SK-N-SH treated with all-trans-retinoic acid at 6 μM for 48 hours (cell line): Measurements from ENCODE around the gene ASB7.

Source experiments
- ATAC-seq: fragments of 200-7000 bp; cut with Tn5 transposase; 3 replicates; pipeline ENCODE4 v1.9.1; 2020; ENCODE audit warnings: mild to moderate bottlenecking, moderate library complexity
- CSDC2 ChIP-seq: fragments of 250-450 bp; sonication (Bioruptor Pico); IDR thresholded peaks from 2 replicates; pipeline ENCODE4 v1.5.0; 2020; ENCODE audit warnings: mild to moderate bottlenecking, moderate library complexity
- ESRRG ChIP-seq: fragments of 250-450 bp; sonication (Bioruptor Pico); IDR thresholded peaks from 2 replicates; pipeline ENCODE4 v1.6.1; 2021; ENCODE audit warnings: mild to moderate bottlenecking
- ISL1 ChIP-seq: fragments of 250-450 bp; sonication (Bioruptor Pico); IDR thresholded peaks from 2 replicates; pipeline ENCODE4 v2.1.2; 2022; ENCODE audit warnings: mild to moderate bottlenecking, moderate library complexity
- OSR1 ChIP-seq: fragments of 250-450 bp; sonication (Bioruptor Pico); IDR thresholded peaks from 2 replicates; pipeline ENCODE4 v1.8.0; 2022; ENCODE audit warnings: moderate library complexity, mild to moderate bottlenecking, inconsistent platforms
- PPARA ChIP-seq: fragments of 250-450 bp; sonication (Bioruptor Pico); IDR thresholded peaks from 2 replicates; pipeline ENCODE4 v1.5.0; 2020; ENCODE audit warnings: mild to moderate bottlenecking, borderline replicate concordance
- RARB ChIP-seq: fragments of 250-450 bp; sonication (Bioruptor Pico); IDR thresholded peaks from 2 replicates; pipeline ENCODE4 v1.8.0; 2021; ENCODE audit warnings: mild to moderate bottlenecking, moderate library complexity
- SNAI2 ChIP-seq: fragments of 250-450 bp; sonication (Bioruptor Pico); IDR thresholded peaks from 2 replicates; pipeline ENCODE4 v1.5.0; 2020; ENCODE audit warnings: mild to moderate bottlenecking, moderate library complexity
- TCF4 ChIP-seq: fragments of 250-450 bp; sonication (Bioruptor Pico); IDR thresholded peaks from 2 replicates; pipeline ENCODE4 v1.8.0; 2021; ENCODE audit warnings: mild to moderate bottlenecking, moderate library complexity, borderline replicate concordance
- TOX ChIP-seq: fragments of 250-450 bp; sonication (Bioruptor Pico); IDR thresholded peaks from 2 replicates; pipeline ENCODE4 v1.8.0; 2021; ENCODE audit warnings: mild to moderate bottlenecking, moderate library complexity, borderline replicate concordance
- ZC3H10 ChIP-seq: fragments of 250-450 bp; sonication (Bioruptor Pico); IDR thresholded peaks from 2 replicates; pipeline ENCODE4 v1.5.1; 2021; ENCODE audit warnings: mild to moderate bottlenecking, moderate library complexity
- ZFP3 ChIP-seq: fragments of 250-450 bp; sonication (Bioruptor Pico); IDR thresholded peaks from 2 replicates; pipeline ENCODE4 v1.5.0; 2020; ENCODE audit warnings: mild to moderate bottlenecking, moderate library complexity
- ZFP30 ChIP-seq: fragments of 450-650 bp; formaldehyde crosslinking; IDR thresholded peaks from 2 replicates; pipeline ENCODE4 v1.5.0; 2022; ENCODE audit warnings: mild to moderate bottlenecking, moderate library complexity
- ZNF565 ChIP-seq: fragments of 450-650 bp; formaldehyde crosslinking; conservative IDR thresholded peaks from 2 replicates; pipeline ENCODE4 v1.5.0; 2020; ENCODE audit warnings: low read depth, mild to moderate bottlenecking, moderate library complexity
- ZNF70 ChIP-seq: fragments of 450-650 bp; formaldehyde crosslinking; IDR thresholded peaks from 2 replicates; pipeline ENCODE4 v1.5.0; 2020; ENCODE audit warnings: mild to moderate bottlenecking, moderate library complexity
- ZNF8 ChIP-seq: fragments of 450-650 bp; formaldehyde crosslinking; IDR thresholded peaks from 2 replicates; pipeline ENCODE4 v1.5.0; 2020; ENCODE audit warnings: mild to moderate bottlenecking, moderate library complexity
- TF ChIP-seq, protein P1 (sequence below): fragments of 250-450 bp; sonication (Bioruptor Pico); IDR thresholded peaks from 2 replicates; pipeline ENCODE4 v1.5.0; 2020; ENCODE audit warnings: mild to moderate bottlenecking, moderate library complexity
- TF ChIP-seq, protein P2 (sequence below): fragments of 250-450 bp; sonication (Bioruptor Pico); IDR thresholded peaks from 2 replicates; pipeline ENCODE4 v1.8.0; 2021; ENCODE audit warnings: low read depth, mild to moderate bottlenecking, moderate library complexity, borderline replicate concordance
- TF ChIP-seq, protein P3 (sequence below): fragments of 250-450 bp; sonication (Bioruptor Pico); IDR thresholded peaks from 2 replicates; pipeline ENCODE4 v1.8.0; 2020; ENCODE audit warnings: mild to moderate bottlenecking, moderate library complexity, borderline replicate concordance
- TF ChIP-seq, protein P4 (sequence below): fragments of 250-450 bp; sonication (Bioruptor Pico); IDR thresholded peaks from 2 replicates; pipeline ENCODE4 v1.5.1; 2021; ENCODE audit warnings: mild to moderate bottlenecking, moderate library complexity
- TF ChIP-seq, protein P5 (sequence below): fragments of 250-450 bp; sonication (Bioruptor Pico); IDR thresholded peaks from 2 replicates; pipeline ENCODE4 v1.5.1; 2020; ENCODE audit warnings: low read depth, mild to moderate bottlenecking, moderate library complexity

ASB7 gene

DNA sequence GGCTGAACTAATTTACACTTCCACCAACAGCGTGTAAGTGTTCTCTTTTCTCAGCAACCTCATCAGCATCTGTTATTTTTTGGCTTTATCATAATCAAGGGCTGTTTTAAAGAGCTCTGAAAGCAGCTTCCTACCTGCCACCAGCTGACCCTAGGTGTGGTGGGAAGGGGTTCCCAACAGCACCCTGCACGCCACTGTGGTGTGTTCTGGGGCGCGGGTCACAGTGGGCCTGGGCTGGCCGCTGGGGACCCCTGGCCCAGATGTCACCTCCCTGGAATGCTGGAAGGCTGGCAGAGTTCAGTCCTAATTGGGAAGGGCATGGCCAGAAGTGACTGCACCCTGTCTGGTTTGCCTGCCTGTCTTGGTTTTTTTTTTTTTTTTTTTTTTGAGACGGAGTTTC lies 82.2 kb downstream of the ASB7 start (continued):
- TF ChIP-seq, protein P1, sequence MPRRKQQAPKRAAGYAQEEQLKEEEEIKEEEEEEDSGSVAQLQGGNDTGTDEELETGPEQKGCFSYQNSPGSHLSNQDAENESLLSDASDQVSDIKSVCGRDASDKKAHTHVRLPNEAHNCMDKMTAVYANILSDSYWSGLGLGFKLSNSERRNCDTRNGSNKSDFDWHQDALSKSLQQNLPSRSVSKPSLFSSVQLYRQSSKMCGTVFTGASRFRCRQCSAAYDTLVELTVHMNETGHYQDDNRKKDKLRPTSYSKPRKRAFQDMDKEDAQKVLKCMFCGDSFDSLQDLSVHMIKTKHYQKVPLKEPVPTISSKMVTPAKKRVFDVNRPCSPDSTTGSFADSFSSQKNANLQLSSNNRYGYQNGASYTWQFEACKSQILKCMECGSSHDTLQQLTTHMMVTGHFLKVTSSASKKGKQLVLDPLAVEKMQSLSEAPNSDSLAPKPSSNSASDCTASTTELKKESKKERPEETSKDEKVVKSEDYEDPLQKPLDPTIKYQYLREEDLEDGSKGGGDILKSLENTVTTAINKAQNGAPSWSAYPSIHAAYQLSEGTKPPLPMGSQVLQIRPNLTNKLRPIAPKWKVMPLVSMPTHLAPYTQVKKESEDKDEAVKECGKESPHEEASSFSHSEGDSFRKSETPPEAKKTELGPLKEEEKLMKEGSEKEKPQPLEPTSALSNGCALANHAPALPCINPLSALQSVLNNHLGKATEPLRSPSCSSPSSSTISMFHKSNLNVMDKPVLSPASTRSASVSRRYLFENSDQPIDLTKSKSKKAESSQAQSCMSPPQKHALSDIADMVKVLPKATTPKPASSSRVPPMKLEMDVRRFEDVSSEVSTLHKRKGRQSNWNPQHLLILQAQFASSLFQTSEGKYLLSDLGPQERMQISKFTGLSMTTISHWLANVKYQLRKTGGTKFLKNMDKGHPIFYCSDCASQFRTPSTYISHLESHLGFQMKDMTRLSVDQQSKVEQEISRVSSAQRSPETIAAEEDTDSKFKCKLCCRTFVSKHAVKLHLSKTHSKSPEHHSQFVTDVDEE, result no peak
- TF ChIP-seq, protein P2, sequence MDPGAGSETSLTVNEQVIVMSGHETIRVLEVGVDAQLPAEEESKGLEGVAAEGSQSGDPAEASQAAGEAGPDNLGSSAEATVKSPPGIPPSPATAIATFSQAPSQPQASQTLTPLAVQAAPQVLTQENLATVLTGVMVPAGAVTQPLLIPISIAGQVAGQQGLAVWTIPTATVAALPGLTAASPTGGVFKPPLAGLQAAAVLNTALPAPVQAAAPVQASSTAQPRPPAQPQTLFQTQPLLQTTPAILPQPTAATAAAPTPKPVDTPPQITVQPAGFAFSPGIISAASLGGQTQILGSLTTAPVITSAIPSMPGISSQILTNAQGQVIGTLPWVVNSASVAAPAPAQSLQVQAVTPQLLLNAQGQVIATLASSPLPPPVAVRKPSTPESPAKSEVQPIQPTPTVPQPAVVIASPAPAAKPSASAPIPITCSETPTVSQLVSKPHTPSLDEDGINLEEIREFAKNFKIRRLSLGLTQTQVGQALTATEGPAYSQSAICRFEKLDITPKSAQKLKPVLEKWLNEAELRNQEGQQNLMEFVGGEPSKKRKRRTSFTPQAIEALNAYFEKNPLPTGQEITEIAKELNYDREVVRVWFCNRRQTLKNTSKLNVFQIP, result no peak
- TF ChIP-seq PPARA (CRISPR knock-in tag), result no peak
- no peak for TF ChIP-seq ISL1 (CRISPR knock-in tag)
- no peak for TF ChIP-seq ZNF70 (CRISPR knock-in tag)
- TF ChIP-seq ESRRG (CRISPR knock-in tag), result no peak
- no peak for TF ChIP-seq CSDC2 (CRISPR knock-in tag)
- no peak for TF ChIP-seq SNAI2 (CRISPR knock-in tag)
- TF ChIP-seq TOX (CRISPR knock-in tag), result no peak
- TF ChIP-seq, all 23 proteins: peak for 0

DNA sequence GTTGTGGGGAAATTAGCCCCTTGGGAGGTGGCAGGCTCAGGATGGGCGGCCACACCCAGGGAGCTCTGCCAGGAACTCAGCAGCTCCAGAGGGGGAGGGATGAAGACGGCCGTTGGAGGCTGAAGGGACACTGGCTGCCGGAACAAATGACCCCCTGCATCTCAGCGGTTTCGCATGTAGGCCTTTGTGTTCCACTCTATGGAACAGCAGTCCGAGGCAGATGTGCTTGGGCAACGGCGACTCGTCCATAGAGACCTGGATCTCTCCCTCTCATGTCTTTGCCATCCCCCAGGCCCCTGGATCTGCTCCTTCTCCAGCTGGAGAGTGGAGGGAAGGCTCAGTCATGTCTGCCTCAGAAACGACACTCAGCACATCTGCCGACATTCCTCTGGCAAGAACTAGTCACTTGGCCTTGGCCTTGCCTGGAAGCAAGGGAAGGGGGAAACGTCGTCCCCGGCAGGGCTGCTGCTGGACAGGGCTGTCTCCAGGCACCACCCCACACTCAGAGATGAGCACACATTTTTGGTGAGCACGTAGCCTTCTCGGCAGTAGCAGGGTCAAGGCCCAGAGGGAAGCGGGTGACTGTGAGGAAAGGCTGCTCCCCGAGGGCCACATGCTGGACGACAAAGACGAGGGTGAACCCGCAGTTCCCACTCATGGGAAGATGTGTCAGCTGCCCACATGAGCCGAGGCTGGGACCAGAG lies 83.8 kb downstream of the ASB7 start:
- no peak for ATAC-seq
- TF ChIP-seq, protein P3, sequence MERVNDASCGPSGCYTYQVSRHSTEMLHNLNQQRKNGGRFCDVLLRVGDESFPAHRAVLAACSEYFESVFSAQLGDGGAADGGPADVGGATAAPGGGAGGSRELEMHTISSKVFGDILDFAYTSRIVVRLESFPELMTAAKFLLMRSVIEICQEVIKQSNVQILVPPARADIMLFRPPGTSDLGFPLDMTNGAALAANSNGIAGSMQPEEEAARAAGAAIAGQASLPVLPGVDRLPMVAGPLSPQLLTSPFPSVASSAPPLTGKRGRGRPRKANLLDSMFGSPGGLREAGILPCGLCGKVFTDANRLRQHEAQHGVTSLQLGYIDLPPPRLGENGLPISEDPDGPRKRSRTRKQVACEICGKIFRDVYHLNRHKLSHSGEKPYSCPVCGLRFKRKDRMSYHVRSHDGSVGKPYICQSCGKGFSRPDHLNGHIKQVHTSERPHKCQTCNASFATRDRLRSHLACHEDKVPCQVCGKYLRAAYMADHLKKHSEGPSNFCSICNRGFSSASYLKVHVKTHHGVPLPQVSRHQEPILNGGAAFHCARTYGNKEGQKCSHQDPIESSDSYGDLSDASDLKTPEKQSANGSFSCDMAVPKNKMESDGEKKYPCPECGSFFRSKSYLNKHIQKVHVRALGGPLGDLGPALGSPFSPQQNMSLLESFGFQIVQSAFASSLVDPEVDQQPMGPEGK (CRISPR knock-in tag), result no peak
- TF ChIP-seq ZC3H10 (CRISPR knock-in tag), result no peak
- TF ChIP-seq TCF4 (CRISPR knock-in tag), result no peak
- TF ChIP-seq ZNF8 (CRISPR knock-in tag), result no peak
- TF ChIP-seq, protein P4, sequence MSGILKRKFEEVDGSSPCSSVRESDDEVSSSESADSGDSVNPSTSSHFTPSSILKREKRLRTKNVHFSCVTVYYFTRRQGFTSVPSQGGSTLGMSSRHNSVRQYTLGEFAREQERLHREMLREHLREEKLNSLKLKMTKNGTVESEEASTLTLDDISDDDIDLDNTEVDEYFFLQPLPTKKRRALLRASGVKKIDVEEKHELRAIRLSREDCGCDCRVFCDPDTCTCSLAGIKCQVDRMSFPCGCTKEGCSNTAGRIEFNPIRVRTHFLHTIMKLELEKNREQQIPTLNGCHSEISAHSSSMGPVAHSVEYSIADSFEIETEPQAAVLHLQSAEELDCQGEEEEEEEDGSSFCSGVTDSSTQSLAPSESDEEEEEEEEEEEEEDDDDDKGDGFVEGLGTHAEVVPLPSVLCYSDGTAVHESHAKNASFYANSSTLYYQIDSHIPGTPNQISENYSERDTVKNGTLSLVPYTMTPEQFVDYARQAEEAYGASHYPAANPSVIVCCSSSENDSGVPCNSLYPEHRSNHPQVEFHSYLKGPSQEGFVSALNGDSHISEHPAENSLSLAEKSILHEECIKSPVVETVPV (CRISPR knock-in tag), result no peak
- TF ChIP-seq, protein P5, sequence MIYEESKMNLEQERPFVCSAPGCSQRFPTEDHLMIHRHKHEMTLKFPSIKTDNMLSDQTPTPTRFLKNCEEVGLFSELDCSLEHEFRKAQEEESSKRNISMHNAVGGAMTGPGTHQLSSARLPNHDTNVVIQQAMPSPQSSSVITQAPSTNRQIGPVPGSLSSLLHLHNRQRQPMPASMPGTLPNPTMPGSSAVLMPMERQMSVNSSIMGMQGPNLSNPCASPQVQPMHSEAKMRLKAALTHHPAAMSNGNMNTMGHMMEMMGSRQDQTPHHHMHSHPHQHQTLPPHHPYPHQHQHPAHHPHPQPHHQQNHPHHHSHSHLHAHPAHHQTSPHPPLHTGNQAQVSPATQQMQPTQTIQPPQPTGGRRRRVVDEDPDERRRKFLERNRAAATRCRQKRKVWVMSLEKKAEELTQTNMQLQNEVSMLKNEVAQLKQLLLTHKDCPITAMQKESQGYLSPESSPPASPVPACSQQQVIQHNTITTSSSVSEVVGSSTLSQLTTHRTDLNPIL (CRISPR knock-in tag), result no peak
- no peak for TF ChIP-seq RARB
- TF ChIP-seq, protein P1, result no peak
- TF ChIP-seq ZNF565 (CRISPR knock-in tag), result no peak
- no peak for TF ChIP-seq TOX (CRISPR knock-in tag)
- no peak for TF ChIP-seq ZNF70 (CRISPR knock-in tag)
- TF ChIP-seq ISL1 (CRISPR knock-in tag), result no peak
- no peak for TF ChIP-seq OSR1
- TF ChIP-seq ZFP30 (CRISPR knock-in tag), result no peak
- TF ChIP-seq ZFP3, result no peak
- TF ChIP-seq, protein P2, result no peak
- no peak for TF ChIP-seq SNAI2 (CRISPR knock-in tag)
